GM12872 (cell line): Measurements from ENCODE around the gene KDM4F.

Experiments used
- CTCF ChIP-seq: IDR thresholded peaks from 3 replicates; pipeline ENCODE4 v1.5.1; 2011; ENCODE audit warnings: low read depth, mild to moderate bottlenecking, low read length, moderate library complexity; ENCODE audit not compliant: insufficient read depth

Gene KDM4F

DNA sequence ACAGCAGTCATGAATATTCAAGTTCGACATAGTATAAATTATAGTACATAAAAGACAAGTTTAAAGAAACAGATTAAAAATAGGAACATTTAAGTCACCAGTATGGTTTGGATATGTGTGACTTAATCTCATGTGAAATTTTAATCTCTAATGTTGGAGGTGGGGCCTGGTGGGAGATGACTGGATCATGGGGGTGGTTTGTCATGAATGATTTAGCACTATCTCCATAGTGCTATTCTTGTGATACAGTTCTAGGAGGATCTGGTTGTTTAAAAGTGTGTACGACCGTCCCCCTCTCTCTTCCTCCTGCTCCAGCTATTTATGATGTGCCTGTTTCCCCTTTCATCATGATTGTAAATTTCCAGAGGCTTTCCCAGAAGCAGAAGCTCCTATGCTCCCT is 20.9 kb upstream of the KDM4F start:
- TF ChIP-seq CTCF = no peak

GRCh38 chr11:95033051-95033450 is 16.2 kb upstream of the KDM4F start:
- TF ChIP-seq CTCF = no peak

DNA sequence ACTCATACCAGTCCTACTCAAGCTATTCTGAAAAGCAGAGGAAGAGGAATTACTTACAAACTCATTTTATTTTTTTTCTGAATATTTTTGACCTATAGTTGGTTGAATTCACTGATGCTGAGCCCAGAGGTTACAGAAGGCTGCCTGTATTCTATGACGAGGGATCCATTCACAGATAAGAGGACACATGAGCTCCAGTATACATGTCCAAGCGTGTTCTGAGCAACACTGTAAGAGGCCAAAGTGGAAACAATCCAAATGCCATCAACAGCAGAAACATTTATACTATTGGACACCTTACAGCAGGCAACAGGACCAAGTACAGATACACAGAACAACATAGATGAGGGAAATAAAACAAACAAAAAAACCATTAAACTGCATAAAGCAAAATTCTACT is 13.9 kb upstream of the KDM4F start:
- TF ChIP-seq CTCF = no peak

GRCh38 chr11:95042239-95042638 is 7.0 kb upstream of the KDM4F start:
- TF ChIP-seq CTCF = no peak

DNA sequence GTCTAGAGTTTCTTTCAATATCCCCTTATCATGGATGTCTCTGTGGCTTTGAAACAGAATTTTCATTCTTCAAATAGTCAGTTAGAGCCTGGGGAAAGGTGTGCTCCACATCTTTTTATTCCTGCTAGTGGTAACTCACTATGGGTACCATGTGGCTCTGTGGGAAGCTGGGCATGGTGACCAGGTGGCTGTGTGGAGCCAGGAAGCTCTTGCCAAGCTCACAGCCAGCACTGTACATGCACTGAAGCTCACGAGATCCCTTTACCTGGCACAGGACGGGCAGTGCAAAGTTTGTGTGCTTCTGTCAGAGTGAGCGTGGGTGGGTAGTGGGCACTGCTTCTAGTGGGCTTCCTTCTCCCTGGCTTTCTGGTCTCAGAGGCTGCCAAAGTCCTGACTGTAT is 6.3 kb upstream of the KDM4F start:
- no peak for TF ChIP-seq CTCF

- no peak for TF ChIP-seq CTCF
Measured at GRCh38 chr11:95044010-95044409, 5.2 kb upstream of the KDM4F start.

DNA sequence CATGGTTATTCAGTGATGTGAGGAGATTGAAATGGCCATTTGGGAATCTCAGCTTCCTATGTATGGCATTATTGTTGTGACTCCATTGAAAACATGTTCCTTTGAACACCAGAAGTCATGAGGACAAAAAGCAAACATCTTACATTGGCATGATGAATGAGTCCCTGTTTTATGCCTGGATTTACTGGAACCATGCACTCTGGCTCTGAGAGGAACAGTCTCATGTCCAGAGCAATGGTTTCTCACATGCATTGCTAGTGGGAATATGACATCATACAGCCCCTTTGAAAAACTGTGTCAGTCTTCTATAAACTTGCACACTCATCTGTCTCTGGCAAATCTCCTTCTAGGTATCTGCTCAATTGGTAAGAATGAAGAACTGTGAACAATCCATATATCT is 3.4 kb upstream of the KDM4F start:
- TF ChIP-seq CTCF = no peak

GRCh38 chr11:95050595-95051202 is 1.5 kb downstream of the KDM4F start:
- no peak for TF ChIP-seq CTCF
